GM12875 (cell line): ENCODE measurements around the gene TCHP.

Source experiments
- H3K4me3 ChIP-seq: one replicate; pipeline ENCODE4 v1.5.1; 2011; ENCODE audit warnings: low read depth, low read length, control low read depth
- TF ChIP-seq, protein P1 (sequence below): IDR thresholded peaks from 2 replicates; pipeline ENCODE4 v1.5.1; 2011; ENCODE audit warnings: low read depth, mild to moderate bottlenecking, control low read depth, inconsistent platforms, low read length, moderate library complexity, borderline replicate concordance; ENCODE audit not compliant: insufficient read depth

The TCHP gene

DNA sequence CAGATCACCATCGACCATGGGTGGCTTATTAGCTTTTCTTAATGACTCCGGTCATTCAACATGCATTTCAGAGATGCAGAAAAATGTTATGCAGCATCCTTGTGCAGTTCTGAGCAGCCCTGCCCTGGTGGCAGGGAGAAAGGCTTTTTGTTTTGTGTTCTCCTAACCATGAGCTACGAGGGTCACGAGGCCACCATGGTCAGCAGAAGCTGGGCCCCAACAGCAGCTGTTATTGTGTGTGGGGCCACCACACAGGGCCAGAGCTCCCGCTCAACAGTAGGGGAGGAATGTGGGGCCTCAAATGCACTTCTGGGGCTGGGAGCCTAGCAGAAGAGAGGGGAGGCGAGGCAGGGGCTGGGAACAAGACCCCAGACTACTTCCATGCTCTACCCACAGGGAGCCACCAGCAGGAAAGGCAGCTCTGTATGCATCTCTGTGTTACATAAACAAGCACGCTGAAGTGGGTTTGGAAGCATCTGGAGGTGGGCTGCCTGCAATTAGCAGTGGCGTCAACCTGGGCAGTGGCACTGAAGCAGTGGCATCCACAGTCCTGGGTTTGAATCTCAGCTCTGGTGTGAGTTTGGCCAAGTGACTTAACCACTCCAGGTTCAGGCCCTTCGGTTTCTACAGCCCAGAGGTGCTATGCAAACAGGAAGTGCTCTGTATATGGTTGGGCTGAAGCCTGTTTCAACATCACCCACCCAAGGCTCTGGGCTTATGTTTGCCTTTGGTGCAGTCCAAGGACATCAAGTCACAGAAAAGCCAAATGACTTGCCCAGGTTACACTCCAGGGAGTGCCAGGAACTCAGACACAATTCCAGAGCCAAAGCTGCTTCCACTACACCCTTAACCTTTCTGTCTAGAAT is 36.0 kb upstream of the TCHP start:
- H3K4me3 ChIP-seq, result no peak overlapping the region

DNA sequence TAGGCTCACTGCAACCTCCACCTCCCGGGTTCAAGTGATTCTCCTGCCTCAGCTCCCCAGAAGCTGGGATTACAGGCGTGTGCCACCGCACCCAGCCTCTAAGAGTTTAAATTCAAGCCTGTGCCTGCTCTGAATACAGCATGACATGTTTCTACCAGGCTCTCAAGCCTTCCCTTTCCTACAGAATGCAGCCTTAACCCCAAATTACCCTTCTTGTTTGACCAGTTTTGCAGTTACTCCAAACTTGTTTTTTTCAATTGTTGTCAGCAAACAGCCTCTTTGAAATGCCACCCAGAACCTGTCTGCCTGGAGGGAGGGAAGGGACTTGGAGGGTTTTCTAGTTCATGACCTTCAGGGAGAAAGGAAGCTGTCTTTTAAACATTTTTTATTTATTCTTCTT is 35.2 kb upstream of the TCHP start:
- TF ChIP-seq, protein P1, sequence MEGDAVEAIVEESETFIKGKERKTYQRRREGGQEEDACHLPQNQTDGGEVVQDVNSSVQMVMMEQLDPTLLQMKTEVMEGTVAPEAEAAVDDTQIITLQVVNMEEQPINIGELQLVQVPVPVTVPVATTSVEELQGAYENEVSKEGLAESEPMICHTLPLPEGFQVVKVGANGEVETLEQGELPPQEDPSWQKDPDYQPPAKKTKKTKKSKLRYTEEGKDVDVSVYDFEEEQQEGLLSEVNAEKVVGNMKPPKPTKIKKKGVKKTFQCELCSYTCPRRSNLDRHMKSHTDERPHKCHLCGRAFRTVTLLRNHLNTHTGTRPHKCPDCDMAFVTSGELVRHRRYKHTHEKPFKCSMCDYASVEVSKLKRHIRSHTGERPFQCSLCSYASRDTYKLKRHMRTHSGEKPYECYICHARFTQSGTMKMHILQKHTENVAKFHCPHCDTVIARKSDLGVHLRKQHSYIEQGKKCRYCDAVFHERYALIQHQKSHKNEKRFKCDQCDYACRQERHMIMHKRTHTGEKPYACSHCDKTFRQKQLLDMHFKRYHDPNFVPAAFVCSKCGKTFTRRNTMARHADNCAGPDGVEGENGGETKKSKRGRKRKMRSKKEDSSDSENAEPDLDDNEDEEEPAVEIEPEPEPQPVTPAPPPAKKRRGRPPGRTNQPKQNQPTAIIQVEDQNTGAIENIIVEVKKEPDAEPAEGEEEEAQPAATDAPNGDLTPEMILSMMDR, result no peak
- no peak overlapping the region for H3K4me3 ChIP-seq

More for the DNA sequence above, 36.0 kb upstream of the TCHP start:
- TF ChIP-seq, protein P1, result no peak

DNA sequence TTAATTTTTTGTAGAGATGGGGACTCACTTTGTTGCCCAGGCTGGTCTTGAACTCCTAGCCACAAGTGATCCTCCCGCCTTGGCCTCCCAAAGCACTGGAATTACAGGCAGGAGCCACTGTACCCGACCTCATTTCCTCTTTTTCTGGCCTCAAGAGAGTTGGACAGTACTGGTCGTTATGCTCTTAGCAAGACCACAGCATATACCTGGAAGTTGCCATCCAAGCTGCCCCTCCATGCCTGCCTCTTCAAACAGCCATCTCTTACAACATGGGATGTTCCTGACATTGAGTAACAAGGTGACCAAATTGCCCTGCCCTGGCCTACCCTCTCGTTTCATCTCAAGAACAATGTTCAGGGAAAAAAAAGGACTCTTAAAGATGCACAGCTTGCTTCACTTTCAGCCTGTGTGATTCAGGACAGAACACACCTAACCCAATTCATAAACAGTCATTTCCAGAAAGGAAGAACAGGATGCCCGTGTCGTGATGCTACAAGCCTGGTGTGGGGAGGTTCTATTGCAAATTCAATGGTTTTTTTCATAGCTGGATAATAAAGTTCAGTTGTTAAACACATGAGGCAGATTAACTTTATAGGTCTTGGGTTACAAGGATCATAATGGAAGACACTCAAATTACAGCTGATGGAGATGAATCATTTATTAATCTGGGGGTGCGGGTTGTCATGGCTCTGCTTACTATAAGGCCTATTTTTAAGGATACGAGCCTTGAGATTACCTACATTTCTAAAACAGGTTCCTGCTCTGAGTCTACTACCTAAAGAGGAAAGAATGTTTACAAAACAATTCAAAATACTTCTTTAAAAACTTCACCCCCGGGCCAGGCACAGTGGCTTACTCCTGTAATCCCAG is 31.7 kb upstream of the TCHP start:
- H3K4me3 ChIP-seq, result no peak overlapping the region
- TF ChIP-seq, protein P1, result no peak

DNA sequence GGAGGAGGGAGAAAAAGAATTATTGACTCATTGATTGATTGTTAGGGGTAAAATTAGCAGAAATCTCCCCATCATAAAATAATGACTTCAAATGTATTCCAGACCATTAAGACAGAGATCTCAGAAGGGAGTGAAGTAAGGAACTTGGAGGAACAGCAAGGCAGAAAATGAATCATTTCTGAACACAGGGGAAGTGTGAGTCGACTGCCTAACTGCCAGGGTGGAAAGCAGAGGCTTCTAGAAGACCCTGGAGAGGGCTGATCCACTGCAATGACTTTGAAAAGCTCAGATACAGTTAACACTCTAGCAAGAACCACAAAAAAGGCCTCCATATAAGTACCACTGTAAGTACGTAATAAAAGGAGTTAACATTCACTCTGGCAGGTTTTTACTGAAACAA is 29.4 kb upstream of the TCHP start:
- TF ChIP-seq, protein P1, result no peak
- H3K4me3 ChIP-seq, result no peak overlapping the region

DNA sequence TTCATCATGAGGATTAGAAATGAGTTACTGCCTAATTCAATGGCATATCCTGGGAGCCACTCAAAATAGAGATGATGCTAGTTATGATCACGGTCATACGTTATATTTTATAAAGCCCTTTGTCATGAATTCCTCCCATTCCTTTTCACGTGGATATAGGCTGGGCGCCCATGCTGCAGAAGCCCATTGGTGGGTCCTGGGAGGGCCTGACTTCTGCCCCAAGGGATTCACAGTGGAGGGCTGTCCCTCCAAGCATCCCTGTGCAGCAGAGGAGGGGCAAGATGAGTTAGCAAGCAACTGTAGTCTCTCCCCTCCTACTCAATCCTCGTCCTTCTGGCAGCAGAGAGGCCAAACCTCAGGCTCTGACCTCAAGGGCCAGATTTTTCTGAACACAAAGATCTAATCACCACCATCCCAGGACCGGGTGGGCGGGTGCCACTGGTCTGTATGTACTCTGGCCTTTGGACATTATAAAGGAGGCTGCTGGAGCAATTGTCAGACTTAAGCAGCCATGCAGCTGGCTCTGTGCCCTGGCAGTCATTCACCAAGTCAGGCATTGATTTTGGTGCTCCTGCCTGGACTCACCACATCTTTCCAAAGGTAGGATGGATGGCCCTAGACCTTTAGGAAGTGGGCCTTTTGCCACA is 28.3 kb upstream of the TCHP start:
- TF ChIP-seq, protein P1, result no peak
- no peak overlapping the region for H3K4me3 ChIP-seq

DNA sequence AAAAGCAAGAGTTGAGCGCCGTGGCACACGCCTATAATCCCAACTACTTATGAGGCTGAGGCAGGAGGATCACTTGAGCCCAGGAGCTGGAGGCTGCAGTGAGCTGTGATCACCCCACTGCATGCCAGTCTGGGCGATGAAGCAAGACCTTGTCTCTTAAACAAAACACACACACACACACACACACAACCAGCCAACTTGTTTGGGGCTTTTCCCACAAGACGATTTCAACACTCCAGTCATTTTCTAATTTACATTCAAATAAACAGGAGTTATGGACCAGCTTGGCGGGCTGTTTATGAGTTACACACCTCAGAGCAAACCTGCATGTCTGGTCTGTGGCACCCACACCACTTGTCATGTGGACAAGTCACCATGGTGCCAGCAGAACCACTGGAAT is 26.4 kb upstream of the TCHP start:
- TF ChIP-seq, protein P1, result no peak
- H3K4me3 ChIP-seq, result no peak overlapping the region
